GM12878 (cell line): ENCODE results near the gene SVEP1. TPM values are rescaled to one million over a fixed set of nuclear protein-coding genes. Genes with fewer than 3 reads are reported as not detected.

ENCODE experiments used
- ATAC-seq: fragments of 200-7000 bp; cut with Tn5 transposase; 3 replicates; pipeline ENCODE4 v1.9.1; 2020; ENCODE audit warnings: mild to moderate bottlenecking, moderate library complexity
- BruUV-seq: library from RNA; stranded (reverse); fragments of 400-500 nt; replicated peaks from 2 replicates; lab custom pipeline; 2021; lab: Mats Ljungman, UMichigan
- CTCF ChIA-PET: fragments of 300-600 bp; sonication (Branson Sonifier 250); formaldehyde crosslinking; extraction: SDS; loops from one replicate; lab custom pipeline; 2021; ENCODE audit warnings: inconsistent platforms; lab: Yijun Ruan, JAX
- POLR2A ChIA-PET: fragments of 350-600 bp; formaldehyde crosslinking; extraction: SDS; loops from one replicate; lab custom pipeline; 2021; ENCODE audit warnings: inconsistent platforms; lab: Charles Lee
- RAD21 ChIA-PET: fragments of 300-600 bp; sonication (Branson Sonifier 250); formaldehyde crosslinking; loops from one replicate; lab custom pipeline; 2023; ENCODE audit warnings: antibody characterized with exemption; ENCODE audit not compliant: unreplicated experiment; lab: Charles Lee
- SMC1A ChIA-PET: fragments of 300-600 bp; sonication (Branson Sonifier 250); formaldehyde crosslinking; loops from one replicate; lab custom pipeline; 2023; ENCODE audit not compliant: unreplicated experiment, uncharacterized antibody; lab: Charles Lee
- DNase-seq: peaks from one replicate; pipeline ENCODE4 v3.0.0-alpha.2; 2011; ENCODE audit warnings: low read depth, low spot score
- FAIRE-seq: peaks from 3 replicates; lab custom pipeline; 2011; peaks lifted over from hg19 to GRCh38; lab: Jason Lieb, UNC
- H2AFZ ChIP-seq: 2 replicates; pipeline ENCODE4 v1.6.0; 2011; ENCODE audit warnings: low read depth, low read length, control low read depth; ENCODE audit not compliant: control insufficient read depth
- H3K27ac ChIP-seq: 2 replicates; pipeline ENCODE4 v1.5.1; 2011; ENCODE audit warnings: control low read depth; ENCODE audit not compliant: control insufficient read depth, insufficient read depth
- H3K27me3 ChIP-seq, 2 experiments: replicated peaks in 1 of 2; 2 replicates each; pipeline versions ENCODE4 v1.6.0 to v1.6.1; 2011; ENCODE audit warnings: low read length in 1 of 2; ENCODE audit not compliant: control insufficient read depth in 2 of 2, insufficient read depth in 2 of 2
- H3K36me3 ChIP-seq, 2 experiments: 2 replicates each; pipeline ENCODE4 v1.5.1; 2011; ENCODE audit warnings: low read length in 1 of 2; ENCODE audit not compliant: control insufficient read depth in 2 of 2, insufficient read depth in 2 of 2
- H3K4me1 ChIP-seq: 2 replicates; pipeline ENCODE4 v1.6.1; 2011; ENCODE audit warnings: mild to moderate bottlenecking, low read length, moderate library complexity, mixed read lengths; ENCODE audit not compliant: control insufficient read depth, insufficient read depth
- H3K4me2 ChIP-seq: 2 replicates; pipeline ENCODE4 v1.6.0; 2011; ENCODE audit warnings: control low read depth; ENCODE audit not compliant: control insufficient read depth, insufficient read depth
- H3K4me3 ChIP-seq: fragments of 200-600 bp; sonication (generic); 2 replicates; pipeline ENCODE4 v1.5.1; 2016
- H3K79me2 ChIP-seq: 2 replicates; pipeline ENCODE4 v1.6.0; 2011; ENCODE audit warnings: low read length; ENCODE audit not compliant: control insufficient read depth, insufficient read depth
- H3K9ac ChIP-seq: 2 replicates; pipeline ENCODE4 v1.8.0; 2011; ENCODE audit warnings: low read length, control low read depth, mixed read lengths; ENCODE audit not compliant: control insufficient read depth, insufficient read depth
- H3K9me3 ChIP-seq: replicated peaks from 3 replicates; pipeline ENCODE4 v1.5.1; 2011; ENCODE audit warnings: mild to moderate bottlenecking, low read length; ENCODE audit not compliant: control insufficient read depth, insufficient read depth
- H4K20me1 ChIP-seq: 2 replicates; pipeline ENCODE4 v1.6.0; 2011; ENCODE audit not compliant: control insufficient read depth, insufficient read depth
- ATF7 ChIP-seq: fragments of 450-650 bp; IDR thresholded peaks from 2 replicates; pipeline ENCODE4 v1.6.1; 2016; ENCODE audit warnings: low read depth, mild to moderate bottlenecking
- EZH2 ChIP-seq: IDR thresholded peaks from 2 replicates; pipeline ENCODE4 v1.6.1; 2012; ENCODE audit warnings: low read depth, mild to moderate bottlenecking, control low read depth, inconsistent platforms, low read length, borderline replicate concordance; ENCODE audit not compliant: control insufficient read depth
- IRF4 ChIP-seq: IDR thresholded peaks from 2 replicates; pipeline ENCODE4 v1.6.1; 2011; ENCODE audit warnings: low read depth, low read length
- JUNB ChIP-seq: IDR thresholded peaks from 2 replicates; pipeline ENCODE4 v1.6.1; 2016; ENCODE audit warnings: antibody characterized with exemption, mild to moderate bottlenecking
- KAT2A ChIP-seq: conservative IDR thresholded peaks from 2 replicates; pipeline ENCODE4 v1.6.1; 2011; ENCODE audit warnings: low read depth, low read length; ENCODE audit not compliant: control insufficient read depth
- RELA ChIP-seq: fragments of 450-650 bp; IDR thresholded peaks from 2 replicates; pipeline ENCODE4 v1.8.0; 2014; ENCODE audit warnings: borderline replicate concordance; ENCODE audit not compliant: partially characterized antibody
- SKIL ChIP-seq: fragments of 450-650 bp; IDR thresholded peaks from 2 replicates; pipeline ENCODE4 v1.6.1; 2017; ENCODE audit warnings: mild to moderate bottlenecking, low read depth, inconsistent platforms; ENCODE audit not compliant: poor library complexity, severe bottlenecking
- SREBF1 ChIP-seq: IDR thresholded peaks from 2 replicates; pipeline ENCODE4 v1.6.1; 2012; ENCODE audit warnings: mild to moderate bottlenecking, low read length
- SUZ12 ChIP-seq: fragments of 200-600 bp; sonication (generic); IDR thresholded peaks from one replicate; pipeline ENCODE4 v1.6.1; 2018; ENCODE audit warnings: antibody characterized with exemption, mild to moderate bottlenecking; ENCODE audit not compliant: unreplicated experiment
- ZNF217 ChIP-seq: fragments of 450-650 bp; IDR thresholded peaks from 2 replicates; pipeline ENCODE4 v1.6.1; 2017; ENCODE audit warnings: antibody characterized with exemption, mild to moderate bottlenecking
- WGBS: methylation state at CpG from one replicate; pipeline ENCODE4 v1.1.6; 2016; ENCODE audit warnings: low lambda C conversion rate; ENCODE audit not compliant: insufficient replicate concordance, insufficient coverage; ENCODE audit errors: missing lambda C conversion rate; 5-methylcytosine and 5-hydroxymethylcytosine counted together
- in situ Hi-C: fragments of 300-500 bp; cut with MboI; formaldehyde crosslinking; loops from 9 replicates; pipeline ENCODE4 v1.14.3; 2018; ENCODE audit warnings: mixed read lengths
- intact Hi-C: fragments of 100-400 bp; cut with micrococcal nuclease; formaldehyde crosslinking; loops from one replicate; pipeline ENCODE4 v1.14.2; 2022; ENCODE audit not compliant: unreplicated experiment
- polyA plus RNA-seq, 11 experiments: library from polyadenylated mRNA; depleted of rRNA in 4 of 11; unstranded in 6 of 11; stranded (reverse) in 5 of 11; fragments of >200 nt; fragmentation: Nextera tagmentation in 4 of 11; fragmentation: Illumina TruSeq in 1 of 11; extraction: Ambion mirVana in 4 of 11; extraction: Trizol in 1 of 11; gene quantifications; 1 replicate in 1 of 11; 2 replicates in 10 of 11; pipeline versions ENCODE4 v1.2.1 to v1.2.3, GENCODE V29; 2011 to 2016; ENCODE audit warnings: inconsistent platforms in 2 of 11, missing spikeins in 2 of 11, low read depth in 1 of 11
- total RNA-seq, 4 experiments: library from RNA; depleted of rRNA in 3 of 4; stranded (reverse); fragments of >200 nt in 3 of 4; fragmentation: Illumina TruSeq in 1 of 4; extraction: Trizol in 1 of 4; gene quantifications; 2 replicates each; pipeline versions ENCODE4 v1.2.1 to v1.2.3, GENCODE V29; 2013 to 2021

The SVEP1 gene
- total and polyA plus RNA-seq, 10 of the 15 experiments (the other 5 are each of a cell fraction or from before 2014, with no cell fraction given), result under 0.01 to 0.05 (median 0.01) TPM; not detected in 5

- no peak overlapping the region for H3K4me2 ChIP-seq
- DNase-seq (no peak), FAIRE-seq (no peak), ATAC-seq (no peak)
- POLR2A ChIA-PET, result no interaction called here
- BruUV-seq, result no TSS peak
- in situ Hi-C loops, result no loop called here
- RAD21 ChIA-PET, result interaction anchor here (0.7 kb wide), 1 partner anchor 118 kb away, joined by 4 read pairs; no protein-coding TSS in a partner anchor
- no peak overlapping the region for H3K9ac ChIP-seq
- H3K9me3 ChIP-seq, result no peaks in the 10 kb centered on the region
- no peak overlapping the region for H3K4me3 ChIP-seq
- no peak overlapping the region for H2AFZ ChIP-seq
- H4K20me1 ChIP-seq, result no peaks in the 10 kb centered on the region
- TF ChIP-seq IRF4 (no peak), SKIL (no peak), ATF7 (no peak), ZNF217 (no peak), SREBF1 (no peak), JUNB (no peak), EZH2 (no peak), KAT2A (no peak), RELA (no peak), SUZ12 (no peak)
- H3K79me2 ChIP-seq, result no peaks in the 10 kb centered on the region
- CTCF ChIA-PET, result no interaction called here
- H3K4me1 ChIP-seq, result no peaks in the 10 kb centered on the region
- H3K27me3 ChIP-seq, result no peaks in the 10 kb centered on the region
- WGBS, result 65% methylated on average over 4 of the region's 4 CpGs
- intact Hi-C loops, result no loop called here
- H3K36me3 ChIP-seq, result no peaks in the 10 kb centered on the region
- SMC1A ChIA-PET, result no interaction called here
- H3K27ac ChIP-seq, result no peak overlapping the region
These were observed 222.7 kb downstream of the SVEP1 start for GRCh38 chr9:110356639-110357395.
